A549 treated with DMSO at 1 μM for 4 hours (cell line): Measurements from ENCODE around the gene AHCY. TPM values are rescaled to one million over a fixed set of nuclear protein-coding genes. Genes with fewer than 3 reads are reported as not detected.

Experiments used
- total RNA-seq: library from RNA; stranded (reverse); fragments of 200-300 nt; extraction: Qiagen RNA extraction; gene quantifications from 5 replicates; pipeline ENCODE4 v1.2.3, GENCODE V29; 2022; ENCODE audit warnings: low read depth

Gene AHCY
- 312 to 349 TPM (median 333 TPM) in 5 replicates for total RNA-seq

DNA sequence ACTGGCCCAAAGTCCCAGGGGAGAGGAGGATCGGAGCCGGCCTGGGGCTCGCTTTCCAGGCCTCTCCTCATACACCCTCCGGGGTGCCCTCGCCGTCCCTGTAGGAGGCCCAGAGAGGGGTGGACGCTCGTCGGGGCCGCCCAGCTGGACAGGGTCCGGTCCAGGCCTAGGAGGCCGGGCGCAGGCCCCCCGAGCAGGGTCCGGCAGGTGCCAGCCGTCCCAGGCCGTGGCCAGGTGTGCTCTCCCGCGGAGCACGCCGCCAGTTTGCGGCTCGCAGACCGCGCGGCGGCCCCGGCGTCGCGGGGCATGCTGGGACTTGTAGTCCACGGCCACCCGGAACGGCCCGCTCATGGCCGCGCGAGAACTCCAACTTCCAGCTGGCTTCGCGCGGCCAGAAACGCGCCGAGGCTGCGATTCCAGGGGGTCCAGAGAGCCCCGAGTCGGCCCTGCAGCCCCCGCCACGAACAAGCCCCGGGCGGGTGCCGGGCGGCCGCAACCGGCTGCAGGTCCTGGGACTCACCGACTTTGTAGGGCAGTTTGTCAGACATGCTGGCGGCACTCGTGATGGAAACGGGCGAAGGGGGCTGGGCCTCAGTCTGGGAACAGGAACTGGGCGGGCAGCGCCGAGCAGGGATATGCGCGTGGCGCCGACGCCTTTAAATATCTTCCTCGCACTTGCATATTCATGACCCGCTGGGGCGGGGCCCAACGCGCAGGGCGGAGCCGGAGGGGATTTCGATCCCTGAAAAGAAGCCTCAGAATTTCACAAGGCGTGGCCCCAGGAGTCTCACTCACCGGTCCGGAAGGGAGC, at the start of gene AHCY:
TSS of gene AHCY (minus strand) at position 633 of the 811 bp plus-strand sequence. CDS start at position 548, 85 bp downstream.

DNA sequence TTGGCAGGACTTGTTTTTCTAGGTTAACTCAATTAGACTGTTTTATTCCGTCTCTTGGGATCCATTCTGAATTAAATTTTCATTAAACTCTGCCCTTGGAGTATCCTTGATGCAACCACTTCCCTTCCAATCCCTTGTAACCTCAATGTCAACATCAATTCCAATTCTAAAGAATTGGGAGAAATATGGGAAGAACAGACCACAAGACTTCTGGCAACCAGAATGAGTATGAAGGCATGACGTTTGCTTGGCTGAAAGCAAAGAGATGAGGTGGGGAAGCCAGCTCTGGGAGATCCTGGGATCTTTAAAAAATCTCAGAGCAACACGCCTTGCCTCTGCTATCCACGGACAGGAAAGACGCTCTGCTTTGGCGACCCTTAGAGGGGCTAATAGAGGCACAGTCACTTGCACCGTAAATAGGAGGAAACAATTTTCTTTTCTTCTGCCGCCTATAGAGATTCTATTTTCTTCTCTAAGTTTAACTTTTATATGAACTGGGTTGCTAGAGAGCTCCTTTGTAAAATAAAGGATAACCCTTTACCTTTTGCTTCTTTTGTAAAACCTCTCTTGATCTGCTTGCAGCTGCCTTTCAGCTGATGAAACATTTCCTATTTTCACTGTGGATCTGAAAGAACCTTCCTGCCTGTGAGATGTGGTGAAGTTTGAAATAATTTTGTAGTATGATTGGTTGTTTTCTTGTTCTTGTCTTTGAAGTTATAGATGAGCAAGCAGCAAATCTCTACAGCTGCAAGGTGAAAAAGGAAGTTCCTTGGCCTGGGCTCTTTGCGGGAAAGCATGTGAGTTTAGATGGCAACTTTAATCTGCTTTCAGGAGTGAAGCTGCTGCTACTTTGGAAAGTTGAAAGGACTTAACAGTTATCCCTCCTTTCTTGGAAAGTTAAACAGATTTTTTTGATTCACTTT, 62.2 kb downstream of the AHCY start, which contains the start of gene ASIP:
TSS of gene ASIP (plus strand) at position 731 of the 923 bp plus-strand sequence. CDS start 18,952 bp downstream, outside the sequence.

Other genes with a start within 250 kb of the AHCY start
- gene EIF2S2, start 191.1 kb downstream of the AHCY start, total RNA-seq = 96.9 to 110 TPM (median 105 TPM) in 5 replicates
- gene ASIP, start 61.9 kb downstream of the AHCY start, total RNA-seq = not detected in 5 replicates
- 25.8 to 38.8 TPM (median 33.2 TPM) in 5 replicates for gene ITCH, start 59.9 kb upstream of the AHCY start, total RNA-seq
- gene DYNLRB1, start 213.1 kb upstream of the AHCY start, total RNA-seq = 215 to 238 TPM (median 224 TPM) in 5 replicates